Type B pancreatic cell (in vitro differentiated cells): ENCODE data around the gene XPO6. TPM values are rescaled to one million over a fixed set of nuclear protein-coding genes. Genes with fewer than 3 reads are reported as not detected.

Experiments used
- DNase-seq: peaks from one replicate; pipeline ENCODE4 v3.0.0; 2021; ENCODE audit warnings: mixed read lengths; ENCODE audit not compliant: unreplicated experiment; ENCODE audit errors: extremely low spot score
- H3K27ac Mint-ChIP-seq: 2 replicates; pipeline ENCODE4 v1.8.0; 2021; ENCODE audit warnings: mild to moderate bottlenecking, mixed read lengths
- H3K27me3 Mint-ChIP-seq: 2 replicates; pipeline ENCODE4 v1.8.0; 2021; ENCODE audit warnings: mixed read lengths
- H3K36me3 Mint-ChIP-seq: 2 replicates; pipeline ENCODE4 v1.8.0; 2021; ENCODE audit warnings: mixed read lengths
- H3K4me1 Mint-ChIP-seq: one replicate; pipeline ENCODE4 v1.8.0; 2021; ENCODE audit warnings: mixed read lengths; ENCODE audit not compliant: unreplicated experiment
- H3K4me3 Mint-ChIP-seq: 2 replicates; pipeline ENCODE4 v1.8.0; 2021; ENCODE audit warnings: mild to moderate bottlenecking, mixed read lengths
- H3K9me3 Mint-ChIP-seq: 2 replicates; pipeline ENCODE4 v1.8.0; 2021; ENCODE audit warnings: mixed read lengths
- total RNA-seq: library from RNA; stranded (reverse); gene quantifications from 2 replicates; pipeline ENCODE4 v1.2.1, GENCODE V29; 2021; ENCODE audit warnings: low replicate concordance
- TF ChIP-seq, protein P1 (sequence below): fragments of 200-600 bp; sonication (generic); conservative IDR thresholded peaks from 2 replicates; pipeline ENCODE4 v1.5.0; 2021; ENCODE audit warnings: antibody characterized with exemption, mild to moderate bottlenecking

The XPO6 gene
- total RNA-seq, 1 donor from 2014 or later, result 111 TPM

DNA sequence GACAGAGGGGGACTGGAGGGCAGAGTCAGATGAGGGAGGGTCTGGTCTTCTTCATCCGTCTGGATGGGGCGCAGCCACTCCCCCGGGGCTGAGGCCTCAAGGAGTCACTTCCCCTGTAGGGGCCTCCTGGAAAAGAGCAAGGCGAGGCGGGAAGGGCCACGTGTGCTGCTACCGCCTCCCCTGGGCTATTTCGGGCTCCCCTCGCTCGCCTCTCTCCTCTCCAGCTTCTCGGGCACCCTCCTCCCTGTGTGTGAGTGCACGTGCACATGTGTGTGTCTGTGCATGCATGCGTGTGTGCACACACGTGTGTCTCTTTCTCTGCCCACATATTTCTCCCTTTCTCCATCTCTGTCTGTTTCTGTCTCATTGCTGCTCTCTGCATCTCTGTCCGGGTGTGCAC lies 158.3 kb downstream of the XPO6 start:
- H3K27ac Mint-ChIP-seq, result no peak overlapping the region
- no peak overlapping the region for H3K4me3 Mint-ChIP-seq
- peaks cover 5% of the 10 kb centered on the region for H3K4me1 Mint-ChIP-seq
- TF ChIP-seq, protein P1, sequence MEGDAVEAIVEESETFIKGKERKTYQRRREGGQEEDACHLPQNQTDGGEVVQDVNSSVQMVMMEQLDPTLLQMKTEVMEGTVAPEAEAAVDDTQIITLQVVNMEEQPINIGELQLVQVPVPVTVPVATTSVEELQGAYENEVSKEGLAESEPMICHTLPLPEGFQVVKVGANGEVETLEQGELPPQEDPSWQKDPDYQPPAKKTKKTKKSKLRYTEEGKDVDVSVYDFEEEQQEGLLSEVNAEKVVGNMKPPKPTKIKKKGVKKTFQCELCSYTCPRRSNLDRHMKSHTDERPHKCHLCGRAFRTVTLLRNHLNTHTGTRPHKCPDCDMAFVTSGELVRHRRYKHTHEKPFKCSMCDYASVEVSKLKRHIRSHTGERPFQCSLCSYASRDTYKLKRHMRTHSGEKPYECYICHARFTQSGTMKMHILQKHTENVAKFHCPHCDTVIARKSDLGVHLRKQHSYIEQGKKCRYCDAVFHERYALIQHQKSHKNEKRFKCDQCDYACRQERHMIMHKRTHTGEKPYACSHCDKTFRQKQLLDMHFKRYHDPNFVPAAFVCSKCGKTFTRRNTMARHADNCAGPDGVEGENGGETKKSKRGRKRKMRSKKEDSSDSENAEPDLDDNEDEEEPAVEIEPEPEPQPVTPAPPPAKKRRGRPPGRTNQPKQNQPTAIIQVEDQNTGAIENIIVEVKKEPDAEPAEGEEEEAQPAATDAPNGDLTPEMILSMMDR, result no peak
- no peaks in the 10 kb centered on the region for H3K36me3 Mint-ChIP-seq
- DNase-seq, result no peak
- H3K27me3 Mint-ChIP-seq, result peaks cover 29% of the 10 kb centered on the region
- H3K9me3 Mint-ChIP-seq, result no peaks in the 10 kb centered on the region

DNA sequence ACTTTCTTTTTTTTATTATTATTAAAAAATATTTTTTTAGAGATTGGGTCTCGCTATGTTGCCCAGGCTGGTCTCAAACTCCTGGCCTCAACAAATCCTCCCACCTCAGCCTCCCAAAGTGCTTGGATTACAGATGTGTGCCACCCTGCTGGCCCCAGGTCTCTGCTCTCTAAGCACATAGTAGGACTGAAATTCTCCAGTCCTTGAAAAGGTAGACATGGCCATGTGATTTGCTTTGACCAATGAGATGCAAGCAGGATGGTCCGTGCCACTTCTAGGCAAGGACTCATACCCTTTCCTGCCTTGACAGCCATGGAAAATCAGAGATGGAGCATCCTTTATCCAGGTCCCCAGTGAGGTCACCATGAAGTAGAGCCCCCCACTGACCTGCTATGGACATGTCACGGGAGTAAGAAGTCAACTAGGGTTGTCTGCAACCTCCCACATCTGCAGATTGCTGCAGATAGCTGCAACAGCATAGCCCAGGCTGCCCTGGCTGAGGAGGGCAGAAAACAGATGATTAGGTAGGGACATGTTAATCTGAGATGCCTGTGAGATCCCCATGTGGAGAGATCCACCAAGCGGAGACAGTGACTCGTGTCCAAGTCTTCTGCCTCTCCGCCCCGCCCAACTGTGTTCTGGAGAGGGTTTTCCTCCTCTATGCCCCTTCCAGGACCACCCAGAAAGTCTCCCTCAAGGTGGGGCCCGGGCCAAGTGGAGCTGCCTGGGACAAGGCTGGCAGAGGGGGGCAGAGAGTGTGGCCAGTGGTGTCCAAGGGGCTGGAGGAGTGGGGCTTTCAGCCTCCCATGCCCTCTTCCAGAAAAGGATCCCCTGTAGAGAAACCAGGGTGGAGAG lies 159.3 kb downstream of the XPO6 start:
- Mint-ChIP-seq H3K27ac (no peak overlapping the region), H3K9me3 (no peaks in the 10 kb centered on the region), H3K4me1 (peaks cover 5% of the 10 kb centered on the region), H3K27me3 (peaks cover 23% of the 10 kb centered on the region), H3K36me3 (no peaks in the 10 kb centered on the region), H3K4me3 (no peak overlapping the region)
- TF ChIP-seq, protein P1, result no peak
- no peak for DNase-seq

GRCh38 chr16:28051486-28051885 lies 160.3 kb downstream of the XPO6 start:
- TF ChIP-seq, protein P1, result no peak
- Mint-ChIP-seq H3K27ac (no peak overlapping the region), H3K27me3 (peaks cover 19% of the 10 kb centered on the region), H3K9me3 (no peaks in the 10 kb centered on the region), H3K4me3 (no peak overlapping the region), H3K36me3 (no peaks in the 10 kb centered on the region), H3K4me1 (peaks cover 5% of the 10 kb centered on the region)
- DNase-seq, result no peak

Other genes with a start within 250 kb of the XPO6 start
- gene GSG1L, start 148.3 kb downstream of the XPO6 start, total RNA-seq, result 1.4 and 26.2 TPM in 2 replicates
- gene SBK1, start 80.6 kb upstream of the XPO6 start, total RNA-seq, result 29.8 and 31.9 TPM in 2 replicates
- 2.0 and 2.2 TPM in 2 replicates for gene NPIPB6, start 151.5 kb upstream of the XPO6 start, total RNA-seq
- 83.1 and 83.2 TPM in 2 replicates for gene EIF3CL, start 191.9 kb upstream of the XPO6 start, total RNA-seq